SK-N-SH (cell line): ENCODE data around the gene PLLP. TPM values are rescaled to one million over a fixed set of nuclear protein-coding genes. Genes with fewer than 3 reads are reported as not detected.
A peak's percentile ranks its signal among the peaks of the same experiment; 100 is the strongest.

Experiments used
- CTCF ChIA-PET: fragments of 300-600, 350-600 bp; formaldehyde crosslinking; extraction: SDS; loops from one replicate; lab custom pipeline; 2021; lab: Yijun Ruan, JAX
- POLR2A ChIA-PET: fragments of 350-600 bp; sonication (Branson Sonifier 250); formaldehyde crosslinking; extraction: SDS; loops from one replicate; lab custom pipeline; 2020; ENCODE audit warnings: antibody characterized with exemption, inconsistent platforms; lab: Yijun Ruan, JAX
- DNase-seq: peaks from one replicate; pipeline ENCODE4 v3.0.0; 2012
- H2AFZ ChIP-seq: fragments of 200-600 bp; sonication (generic); 2 replicates; pipeline ENCODE4 v1.8.1; 2016; ENCODE audit warnings: antibody characterized with exemption, mild to moderate bottlenecking, low read depth
- H3F3A ChIP-seq: fragments of 200-600 bp; sonication (generic); replicated peaks from 2 replicates; pipeline ENCODE3; 2016; ENCODE audit warnings: antibody characterized with exemption, mild to moderate bottlenecking; ENCODE audit not compliant: insufficient read depth
- H3K27ac ChIP-seq, 2 experiments: fragments of 200-500 bp in 1 of 2; fragments of 200-600 bp in 1 of 2; sonication (Bioruptor generic) in 1 of 2; sonication (generic), shearing (Covaris generic) in 1 of 2; 2 replicates each; pipeline versions ENCODE4 v1.5.1 to v1.6.1; 2014 to 2016; ENCODE audit warnings: low read depth in 2 of 2, inconsistent platforms in 1 of 2, low read length in 1 of 2, mild to moderate bottlenecking in 1 of 2, mixed read lengths in 1 of 2
- H3K27me3 ChIP-seq: fragments of 200-600 bp; sonication (generic), shearing (Covaris generic); 2 replicates; pipeline ENCODE4 v1.6.1; 2016; ENCODE audit warnings: mixed run types; ENCODE audit not compliant: insufficient read depth
- H3K36me3 ChIP-seq, 2 experiments: fragments of 200-500 bp in 1 of 2; fragments of 200-600 bp in 1 of 2; sonication (Bioruptor generic) in 1 of 2; sonication (generic) in 1 of 2; replicated peaks in 1 of 2; 2 replicates each; pipeline versions ENCODE3 to v1.5.1; 2014 to 2016; ENCODE audit warnings: low read length in 1 of 2, mild to moderate bottlenecking in 1 of 2; ENCODE audit not compliant: insufficient read depth in 2 of 2, control insufficient read depth in 1 of 2
- H3K4me1 ChIP-seq, 2 experiments: fragments of 200-500 bp in 1 of 2; fragments of 200-600 bp in 1 of 2; sonication (Bioruptor generic) in 1 of 2; sonication (generic), shearing (Covaris generic) in 1 of 2; 2 replicates each; pipeline versions ENCODE4 v1.5.1 to v1.6.1; 2014 to 2016; ENCODE audit warnings: low read depth in 1 of 2, low read length in 1 of 2, mixed run types in 1 of 2; ENCODE audit not compliant: insufficient read depth in 2 of 2, control insufficient read depth in 1 of 2
- H3K4me2 ChIP-seq: fragments of 200-600 bp; sonication (generic), shearing (Covaris generic); 2 replicates; pipeline ENCODE4 v1.6.1; 2017; ENCODE audit warnings: mixed run types
- H3K4me3 ChIP-seq, 2 experiments: fragments of 200-500 bp in 1 of 2; fragments of 200-600 bp in 1 of 2; sonication (Bioruptor generic) in 1 of 2; sonication (generic), shearing (Covaris generic) in 1 of 2; 2 replicates each; pipeline versions ENCODE4 v1.5.1 to v1.8.1; 2014 to 2016; ENCODE audit warnings: low read depth in 2 of 2, inconsistent platforms in 1 of 2, low read length in 1 of 2, mild to moderate bottlenecking in 1 of 2, mixed read lengths in 1 of 2, moderate library complexity in 1 of 2
- H3K79me2 ChIP-seq: fragments of 200-600 bp; sonication (generic); 2 replicates; pipeline ENCODE4 v1.8.1; 2017; ENCODE audit warnings: mild to moderate bottlenecking; ENCODE audit not compliant: insufficient read depth
- H3K9ac ChIP-seq: fragments of 200-600 bp; sonication (generic); 2 replicates; pipeline ENCODE4 v1.6.1; 2017; ENCODE audit warnings: mixed run types
- H3K9me2 ChIP-seq: fragments of 200-600 bp; sonication (generic); 2 replicates; pipeline ENCODE4 v1.6.1; 2017; ENCODE audit warnings: mixed run types
- H3K9me3 ChIP-seq: fragments of 200-600 bp; sonication (generic); 2 replicates; pipeline ENCODE4 v1.6.1; 2017; ENCODE audit warnings: mixed run types, mild to moderate bottlenecking, moderate library complexity
- H4K20me1 ChIP-seq: fragments of 200-600 bp; sonication (generic); 2 replicates; pipeline ENCODE4 v1.6.1; 2017; ENCODE audit warnings: mild to moderate bottlenecking, mixed run types; ENCODE audit not compliant: insufficient read depth
- EZH2phosphoT487 ChIP-seq: fragments of 200-600 bp; sonication (generic); IDR thresholded peaks from 2 replicates; pipeline ENCODE4 v1.6.1; 2017; ENCODE audit warnings: low read depth, mixed run types, mild to moderate bottlenecking, antibody characterized with exemption, moderate library complexity, borderline replicate concordance
- FOXM1 ChIP-seq: IDR thresholded peaks from 2 replicates; pipeline ENCODE4 v1.4.0; 2012; ENCODE audit warnings: low read depth, mild to moderate bottlenecking
- PBX3 ChIP-seq: IDR thresholded peaks from 2 replicates; pipeline ENCODE4; 2012
- RAD21 ChIP-seq: IDR thresholded peaks from 2 replicates; pipeline ENCODE4 v1.6.1; 2012; ENCODE audit warnings: mild to moderate bottlenecking, low read length
- RCOR1 ChIP-seq: fragments of 150-350 bp; IDR thresholded peaks from 2 replicates; pipeline ENCODE4 v1.6.1; 2017; ENCODE audit warnings: antibody characterized with exemption, low read length
- USF2 ChIP-seq: fragments of 150-350 bp; IDR thresholded peaks from 2 replicates; pipeline ENCODE4 v1.6.1; 2017; ENCODE audit warnings: antibody characterized with exemption, low read length, low read depth, borderline replicate concordance
- ZBTB33 ChIP-seq: IDR thresholded peaks from 2 replicates; pipeline ENCODE4 v1.4.0; 2012; ENCODE audit warnings: low read depth, borderline replicate concordance
- WGBS: methylation state at CpG from one replicate; pipeline ENCODE4 v1.1.6; 2017; ENCODE audit warnings: low lambda C conversion rate; 5-methylcytosine and 5-hydroxymethylcytosine counted together
- polyA plus RNA-seq, 3 experiments: library from polyadenylated mRNA; depleted of rRNA; stranded (reverse); fragments of >200 nt; gene quantifications; 2 replicates each; pipeline ENCODE4 v1.2.3, GENCODE V29; 2012
- TF ChIP-seq, protein P1 (sequence below): fragments of 200-600 bp; sonication (generic); IDR thresholded peaks from 2 replicates; pipeline ENCODE4 v1.6.1; 2017; ENCODE audit warnings: antibody characterized with exemption, mild to moderate bottlenecking, moderate library complexity

PLLP gene
- polyA plus RNA-seq, 1 of the 3 experiments (the other 2 are of a cell fraction), result 1.3 TPM

GRCh38 chr16:57263541-57264351, 20.7 kb downstream of the PLLP start:
- peak overlapping the region in 1 of 2 experiments; percentile 23; a peak in 1 of 4 replicates for H3K27ac ChIP-seq
- DNase-seq, result peak; percentile 26
- no peaks in the 10 kb centered on the region for H4K20me1 ChIP-seq
- no peak overlapping the region for H3K4me2 ChIP-seq
- POLR2A ChIA-PET, result interaction anchor here (1.2 kb wide), 1 partner anchor 19 kb away, joined by 3 read pairs; the partner anchor contains the start of gene ARL2BP
- H3K79me2 ChIP-seq, result no peaks in the 10 kb centered on the region
- no peak for TF ChIP-seq ZBTB33
- TF ChIP-seq USF2, result no peak
- no peak for TF ChIP-seq RAD21
- TF ChIP-seq, protein P1, sequence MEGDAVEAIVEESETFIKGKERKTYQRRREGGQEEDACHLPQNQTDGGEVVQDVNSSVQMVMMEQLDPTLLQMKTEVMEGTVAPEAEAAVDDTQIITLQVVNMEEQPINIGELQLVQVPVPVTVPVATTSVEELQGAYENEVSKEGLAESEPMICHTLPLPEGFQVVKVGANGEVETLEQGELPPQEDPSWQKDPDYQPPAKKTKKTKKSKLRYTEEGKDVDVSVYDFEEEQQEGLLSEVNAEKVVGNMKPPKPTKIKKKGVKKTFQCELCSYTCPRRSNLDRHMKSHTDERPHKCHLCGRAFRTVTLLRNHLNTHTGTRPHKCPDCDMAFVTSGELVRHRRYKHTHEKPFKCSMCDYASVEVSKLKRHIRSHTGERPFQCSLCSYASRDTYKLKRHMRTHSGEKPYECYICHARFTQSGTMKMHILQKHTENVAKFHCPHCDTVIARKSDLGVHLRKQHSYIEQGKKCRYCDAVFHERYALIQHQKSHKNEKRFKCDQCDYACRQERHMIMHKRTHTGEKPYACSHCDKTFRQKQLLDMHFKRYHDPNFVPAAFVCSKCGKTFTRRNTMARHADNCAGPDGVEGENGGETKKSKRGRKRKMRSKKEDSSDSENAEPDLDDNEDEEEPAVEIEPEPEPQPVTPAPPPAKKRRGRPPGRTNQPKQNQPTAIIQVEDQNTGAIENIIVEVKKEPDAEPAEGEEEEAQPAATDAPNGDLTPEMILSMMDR, result no peak
- TF ChIP-seq EZH2phosphoT487, result no peak
- no peak for TF ChIP-seq PBX3
- no peak for TF ChIP-seq RCOR1
- TF ChIP-seq FOXM1, result no peak
- no peaks in the 10 kb centered on the region for H3K9me2 ChIP-seq
- WGBS, result 75% methylated on average over 9 of the region's 18 CpGs
- no peaks in the 10 kb centered on the region for H3K9me3 ChIP-seq
- no peaks in the 10 kb centered on the region for H3F3A ChIP-seq
- H2AFZ ChIP-seq, result no peak overlapping the region
- no peaks in the 10 kb centered on the region for H3K36me3 ChIP-seq
- H3K27me3 ChIP-seq, result no peaks in the 10 kb centered on the region
- no peak overlapping the region for H3K9ac ChIP-seq
- CTCF ChIA-PET, result interaction anchor here (1.2 to 1.5 kb wide), 2 partner anchors 18 to 155 kb away, joined by 3 to 10 read pairs; partner anchors contain the start of gene ARL2BP
- H3K4me3 ChIP-seq, result no peak overlapping the region
- H3K4me1 ChIP-seq, result peaks cover 8 to 36% of the 10 kb centered on the region in 2 experiments; a peak in 2 of 4 replicates
